NCI-H1092 (cell line): ENCODE results near the gene PDE6H.

Experiments used
- DNase-seq: peaks from one replicate; lab custom pipeline; 2025; lab: John Stamatoyannopoulos, UW

Gene PDE6H

GRCh38 chr12:14972816-14973215, at the start of gene PDE6H:
Gene PDE6H, plus strand, starts transcription at chr12:14973042. Its CDS starts 4,971 bp downstream, at chr12:14978013.
- no peak for DNase-seq

GRCh38 chr12:14923944-14924343, 48.9 kb upstream of the PDE6H start:
- no peak for DNase-seq

- no peak for DNase-seq
Measured at GRCh38 chr12:14924541-14924940, 48.3 kb upstream of the PDE6H start.

GRCh38 chr12:14927267-14927666, 45.6 kb upstream of the PDE6H start:
- DNase-seq = no peak

GRCh38 chr12:14928931-14929330, 43.9 kb upstream of the PDE6H start:
- DNase-seq = no peak

- DNase-seq = no peak
Measured at GRCh38 chr12:14930299-14930698, 42.5 kb upstream of the PDE6H start.

GRCh38 chr12:14931359-14931758, 41.5 kb upstream of the PDE6H start:
- DNase-seq = no peak

- DNase-seq = no peak
Measured at GRCh38 chr12:14931791-14932560, 40.9 kb upstream of the PDE6H start.

- DNase-seq = no peak
Measured at GRCh38 chr12:14934511-14934910, 38.3 kb upstream of the PDE6H start.

GRCh38 chr12:14935031-14935430, 37.8 kb upstream of the PDE6H start:
- no peak for DNase-seq

GRCh38 chr12:14936224-14936861, 36.5 kb upstream of the PDE6H start:
- no peak for DNase-seq

- DNase-seq = no peak
Measured at GRCh38 chr12:14937014-14937413, 35.8 kb upstream of the PDE6H start.

- DNase-seq = no peak
Measured at GRCh38 chr12:14937689-14938088, 35.2 kb upstream of the PDE6H start.

GRCh38 chr12:14938301-14938700, 34.5 kb upstream of the PDE6H start, which contains the start of gene ERP27:
Gene ERP27, minus strand, starts transcription at chr12:14938537. Its CDS starts 29 bp downstream, at chr12:14938508.
- no peak for DNase-seq

- DNase-seq = no peak
Measured at GRCh38 chr12:14941369-14941768, 31.5 kb upstream of the PDE6H start.

GRCh38 chr12:14942196-14942931, 30.5 kb upstream of the PDE6H start:
- DNase-seq = no peak

- no peak for DNase-seq
Measured at GRCh38 chr12:14946162-14946561, 26.7 kb upstream of the PDE6H start.

GRCh38 chr12:14946861-14947260, 26.0 kb upstream of the PDE6H start:
- DNase-seq = no peak

- DNase-seq = no peak
Measured at GRCh38 chr12:14948672-14949071, 24.2 kb upstream of the PDE6H start.

GRCh38 chr12:14949631-14950030, 23.2 kb upstream of the PDE6H start:
- DNase-seq = no peak

- DNase-seq = no peak
Measured at GRCh38 chr12:14950421-14950820, 22.4 kb upstream of the PDE6H start.

- no peak for DNase-seq
Measured at GRCh38 chr12:14950982-14951746, 21.7 kb upstream of the PDE6H start.
